Measurements from ENCODE around the gene ELF1. TPM values are rescaled to one million over a fixed set of nuclear protein-coding genes. Genes with fewer than 3 reads are reported as not detected.

ELF1 gene
- total RNA-seq, 1 experiment from 2014 or later: 28.5 TPM

- intact Hi-C loops (cut with micrococcal nuclease; ENCODE audit: unreplicated experiment) (no loop called here), in situ Hi-C loops (cut with HindIII; ENCODE audit: low pct_unique_long_range_greater_than_20kb, low sequenced_read_pairs) (no loop called here)
- BruUV-seq (replicated peaks): no TSS peak
- DNase-seq (ENCODE audit: low read depth, low spot score) (no peak), ATAC-seq (no peak)
- no peaks in the 10 kb centered on the region for H3K9me3 ChIP-seq (ENCODE audit: control insufficient read depth, insufficient read depth, low read depth, low read length)
- peaks cover 28% of the 10 kb centered on the region for H3K4me1 ChIP-seq (ENCODE audit: control insufficient read depth, insufficient read depth, low read length)
- no peaks in the 10 kb centered on the region for H3K36me3 ChIP-seq (ENCODE audit: control insufficient read depth, insufficient read depth, low read length)
- H3K27me3 ChIP-seq (ENCODE audit: control insufficient read depth, insufficient read depth, low read length): no peaks in the 10 kb centered on the region
- H3K4me3 ChIP-seq (ENCODE audit: low read depth in 2 of 2, low read length in 2 of 2): no peak overlapping the region
- no peak overlapping the region for H3K27ac ChIP-seq (ENCODE audit: low read length)
- POLR2A ChIA-PET: interaction anchor here (0.5 kb wide), 1 partner anchor 78 kb away, joined by 3 read pairs; no protein-coding TSS in a partner anchor
- CTCF ChIA-PET: no interaction called here
- TF ChIP-seq SIN3A (IDR thresholded peaks at IDR 0.05; ENCODE audit: borderline replicate concordance, insufficient read depth, low read depth, low read length) (no peak), TCF7L2 (IDR thresholded peaks at IDR 0.05; ENCODE audit: low read depth, low read length) (no peak), REST (IDR thresholded peaks at IDR 0.05; ENCODE audit: insufficient read depth in 1 of 2, low read depth in 2 of 2, low read length in 1 of 2) (no peak), POLR2AphosphoS5 (IDR thresholded peaks at IDR 0.05; ENCODE audit: low read depth, low read length) (no peak), CTCF (IDR thresholded peaks at IDR 0.05) (no peak)
These were observed 647 bp upstream of the ELF1 start for GRCh38 chr13:41019578-41020347.

- intact Hi-C loops (cut with micrococcal nuclease; ENCODE audit: unreplicated experiment) (no loop called here), in situ Hi-C loops (cut with HindIII; ENCODE audit: low pct_unique_long_range_greater_than_20kb, low sequenced_read_pairs) (no loop called here)
- POLR2A ChIA-PET: no interaction called here
- BruUV-seq (replicated peaks): no TSS peak
- Histone ChIP-seq H3K9me3 (ENCODE audit: control insufficient read depth, insufficient read depth, low read depth, low read length) (no peaks in the 10 kb centered on the region), H3K4me1 (ENCODE audit: control insufficient read depth, insufficient read depth, low read length) (peaks cover 28% of the 10 kb centered on the region), H3K4me3 (ENCODE audit: low read depth in 2 of 2, low read length in 2 of 2) (no peak overlapping the region; a peak in 1 of 4 replicates), H3K27ac (ENCODE audit: low read length) (peak overlapping the region; percentile 72; the same call in 1 of the 2 replicates), H3K36me3 (ENCODE audit: control insufficient read depth, insufficient read depth, low read length) (no peaks in the 10 kb centered on the region), H3K27me3 (ENCODE audit: control insufficient read depth, insufficient read depth, low read length) (no peaks in the 10 kb centered on the region)
- DNase-seq (ENCODE audit: low read depth, low spot score): no peak
- CTCF ChIA-PET: no interaction called here
- no peak for TF ChIP-seq TCF7L2 (IDR thresholded peaks at IDR 0.05; ENCODE audit: low read depth, low read length)
- TF ChIP-seq POLR2AphosphoS5 (IDR thresholded peaks at IDR 0.05; ENCODE audit: low read depth, low read length): no peak
- no peak for TF ChIP-seq CTCF (IDR thresholded peaks at IDR 0.05)
- no peak for TF ChIP-seq SIN3A (IDR thresholded peaks at IDR 0.05; ENCODE audit: borderline replicate concordance, insufficient read depth, low read depth, low read length)
- TF ChIP-seq REST (IDR thresholded peaks at IDR 0.05; ENCODE audit: insufficient read depth in 1 of 2, low read depth in 2 of 2, low read length in 1 of 2): no peak
- no peak for ATAC-seq
These were observed 541 bp downstream of the ELF1 start for GRCh38 chr13:41018602-41018948.

Measured in Panc1 (cell line).